Fibroblast of lung (primary cell): ENCODE measurements around the gene DHRS9. TPM values are rescaled to one million over a fixed set of nuclear protein-coding genes. Genes with fewer than 3 reads are reported as not detected.

Source experiments
- DNase-seq, 2 donors: peaks; one replicate each; pipeline versions ENCODE4 v3.0.0 to v3.0.0-alpha.2; 2010; ENCODE audit warnings: low read depth in 2 of 2
- H2AFZ ChIP-seq: 2 replicates; pipeline ENCODE4 v1.5.1; 2012; ENCODE audit warnings: low read length, control low read depth, inconsistent platforms
- H3K27ac ChIP-seq: 2 replicates; pipeline ENCODE4 v1.5.1; 2011; ENCODE audit warnings: low read length, control low read depth; ENCODE audit not compliant: insufficient read depth
- H3K27me3 ChIP-seq: 2 replicates; pipeline ENCODE4 v1.5.1; 2011; ENCODE audit warnings: mild to moderate bottlenecking, low read length; ENCODE audit not compliant: control insufficient read depth, insufficient read depth
- H3K36me3 ChIP-seq: 2 replicates; pipeline ENCODE4 v1.5.1; 2011; ENCODE audit warnings: low read length; ENCODE audit not compliant: control insufficient read depth, insufficient read depth
- H3K4me1 ChIP-seq: 2 replicates; pipeline ENCODE4 v1.5.1; 2011; ENCODE audit warnings: low read length; ENCODE audit not compliant: control insufficient read depth, insufficient read depth; ENCODE audit errors: extremely low read depth
- H3K4me2 ChIP-seq: 2 replicates; pipeline ENCODE4 v1.5.1; 2011; ENCODE audit warnings: low read length, control low read depth; ENCODE audit not compliant: insufficient read depth; ENCODE audit errors: extremely low read depth
- H3K4me3 ChIP-seq, 4 experiments: fragments of 200-600 bp in 1 of 4; sonication (generic) in 1 of 4; replicated peaks in 1 of 4; 2 replicates each; pipeline ENCODE4 v1.5.1; 2011 to 2016; ENCODE audit warnings: low read length in 4 of 4, low read depth in 3 of 4, mild to moderate bottlenecking in 3 of 4, control low read depth in 2 of 4, inconsistent platforms in 1 of 4, mixed read lengths in 1 of 4; ENCODE audit not compliant: insufficient read depth in 1 of 4; ENCODE audit errors: control extremely low read depth in 1 of 4
- H3K79me2 ChIP-seq: 2 replicates; pipeline ENCODE4 v1.5.1; 2012; ENCODE audit warnings: mild to moderate bottlenecking, low read length, inconsistent platforms; ENCODE audit not compliant: control insufficient read depth, insufficient read depth
- H3K9ac ChIP-seq: 2 replicates; pipeline ENCODE4 v1.5.1; 2011; ENCODE audit warnings: mild to moderate bottlenecking, low read length, control low read depth; ENCODE audit not compliant: insufficient read depth
- H3K9me3 ChIP-seq: 2 replicates; pipeline ENCODE4 v1.5.1; 2012; ENCODE audit warnings: low read depth, low read length; ENCODE audit not compliant: control insufficient read depth, insufficient read depth
- H4K20me1 ChIP-seq: 2 replicates; pipeline ENCODE4 v1.5.1; 2011; ENCODE audit warnings: low read length; ENCODE audit not compliant: control insufficient read depth, insufficient read depth; ENCODE audit errors: extremely low read depth
- EZH2 ChIP-seq: IDR thresholded peaks from 2 replicates; pipeline ENCODE4 v1.5.1; 2012; ENCODE audit warnings: low read length, control low read depth, mild to moderate bottlenecking; ENCODE audit errors: missing control alignments
- polyA plus RNA-seq, 2 donors: library from polyadenylated mRNA; depleted of rRNA in 1 of 2; stranded (reverse) in 1 of 2; unstranded in 1 of 2; fragments of >200 nt; gene quantifications; 2 replicates each; pipeline ENCODE4 v1.2.1, GENCODE V29; 2011 to 2012; ENCODE audit warnings: missing spikeins in 1 of 2
- total RNA-seq: library from RNA; depleted of rRNA; stranded (reverse); fragments of >200 nt; gene quantifications from 2 replicates; pipeline ENCODE4 v1.2.1, GENCODE V29; 2014
- TF ChIP-seq, protein P1 (sequence below), 2 donors: IDR thresholded peaks in 1 of 2; conservative IDR thresholded peaks in 1 of 2; 1 replicate in 1 of 2; 2 replicates in 1 of 2; pipeline ENCODE4 v1.5.1; 2011 to 2012; ENCODE audit warnings: low read length in 2 of 2, control low read depth in 1 of 2, inconsistent platforms in 1 of 2, low read depth in 1 of 2, mild to moderate bottlenecking in 1 of 2

DHRS9 gene
- total and polyA plus RNA-seq, 2 donors (not counting 1 experiment from before 2014, with no cell fraction given), result not detected

DNA sequence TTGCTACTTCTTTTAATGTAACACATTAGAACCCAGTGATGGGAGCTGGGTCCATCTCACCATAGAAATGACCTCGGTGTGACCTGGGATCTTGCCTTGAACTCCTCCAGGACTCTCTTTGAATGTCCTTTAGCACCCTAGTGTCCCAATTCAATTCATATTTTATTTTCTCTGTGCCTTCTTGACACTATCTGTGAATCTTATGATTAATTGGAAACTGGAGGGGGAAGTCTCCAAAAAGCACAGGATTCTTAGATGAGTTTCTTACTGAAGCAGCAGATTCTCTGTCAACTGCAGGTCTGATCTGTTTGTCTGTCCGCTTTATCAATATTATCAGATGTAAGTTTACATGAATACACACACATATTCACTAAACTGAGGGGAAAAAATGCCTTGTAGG is 470 bp downstream of the DHRS9 start:
- H3K9me3 ChIP-seq, result no peaks in the 10 kb centered on the region
- no peaks in the 10 kb centered on the region for H4K20me1 ChIP-seq
- H3K4me3 ChIP-seq, result no peak overlapping the region
- TF ChIP-seq, protein P1, sequence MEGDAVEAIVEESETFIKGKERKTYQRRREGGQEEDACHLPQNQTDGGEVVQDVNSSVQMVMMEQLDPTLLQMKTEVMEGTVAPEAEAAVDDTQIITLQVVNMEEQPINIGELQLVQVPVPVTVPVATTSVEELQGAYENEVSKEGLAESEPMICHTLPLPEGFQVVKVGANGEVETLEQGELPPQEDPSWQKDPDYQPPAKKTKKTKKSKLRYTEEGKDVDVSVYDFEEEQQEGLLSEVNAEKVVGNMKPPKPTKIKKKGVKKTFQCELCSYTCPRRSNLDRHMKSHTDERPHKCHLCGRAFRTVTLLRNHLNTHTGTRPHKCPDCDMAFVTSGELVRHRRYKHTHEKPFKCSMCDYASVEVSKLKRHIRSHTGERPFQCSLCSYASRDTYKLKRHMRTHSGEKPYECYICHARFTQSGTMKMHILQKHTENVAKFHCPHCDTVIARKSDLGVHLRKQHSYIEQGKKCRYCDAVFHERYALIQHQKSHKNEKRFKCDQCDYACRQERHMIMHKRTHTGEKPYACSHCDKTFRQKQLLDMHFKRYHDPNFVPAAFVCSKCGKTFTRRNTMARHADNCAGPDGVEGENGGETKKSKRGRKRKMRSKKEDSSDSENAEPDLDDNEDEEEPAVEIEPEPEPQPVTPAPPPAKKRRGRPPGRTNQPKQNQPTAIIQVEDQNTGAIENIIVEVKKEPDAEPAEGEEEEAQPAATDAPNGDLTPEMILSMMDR (conservative IDR thresholded peaks at IDR 0.05 in 1 of 2, IDR thresholded peaks at IDR 0.05 in 1 of 2; ENCODE audit: low read depth in 1 of 2, low read length in 2 of 2), result no peak
- TF ChIP-seq EZH2, result no peak
- H3K27ac ChIP-seq, result no peak overlapping the region
- H2AFZ ChIP-seq, result no peak overlapping the region
- H3K79me2 ChIP-seq, result no peaks in the 10 kb centered on the region
- H3K36me3 ChIP-seq, result no peaks in the 10 kb centered on the region
- no peak overlapping the region for H3K4me2 ChIP-seq
- no peak for DNase-seq
- no peaks in the 10 kb centered on the region for H3K27me3 ChIP-seq
- H3K4me1 ChIP-seq, result no peaks in the 10 kb centered on the region
- H3K9ac ChIP-seq, result no peak overlapping the region

DNA sequence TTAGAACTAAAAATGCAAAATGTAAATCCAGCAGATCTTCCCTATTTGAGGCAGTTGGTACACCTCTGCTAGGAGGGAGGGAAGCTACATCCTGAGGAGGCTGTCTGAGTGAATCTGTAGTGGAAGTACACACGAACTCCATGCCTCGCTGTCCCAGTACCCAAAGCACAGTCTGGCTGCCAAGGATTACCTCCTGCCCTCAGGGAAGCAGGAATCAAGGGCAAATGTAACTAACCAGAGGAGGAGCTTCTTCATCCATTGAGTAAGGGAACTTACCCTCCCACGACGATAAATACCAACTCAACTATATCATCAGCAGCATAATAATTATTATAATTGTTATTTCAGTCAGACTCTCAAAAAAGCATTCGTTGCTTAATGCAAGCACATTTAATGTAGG is 2.1 kb downstream of the DHRS9 start:
- Histone ChIP-seq H2AFZ (no peak overlapping the region), H3K9me3 (no peaks in the 10 kb centered on the region), H3K36me3 (no peaks in the 10 kb centered on the region), H3K4me1 (no peaks in the 10 kb centered on the region), H3K4me2 (no peak overlapping the region), H3K27me3 (no peaks in the 10 kb centered on the region), H3K4me3 (no peak overlapping the region), H3K9ac (no peak overlapping the region), H3K79me2 (no peaks in the 10 kb centered on the region), H3K27ac (no peak overlapping the region), H4K20me1 (no peaks in the 10 kb centered on the region)
- DNase-seq, result no peak
- no peak for TF ChIP-seq EZH2
- TF ChIP-seq, protein P1 (conservative IDR thresholded peaks at IDR 0.05 in 1 of 2, IDR thresholded peaks at IDR 0.05 in 1 of 2; ENCODE audit: low read depth in 1 of 2, low read length in 2 of 2), result no peak

- H4K20me1 ChIP-seq, result no peaks in the 10 kb centered on the region
- no peaks in the 10 kb centered on the region for H3K4me1 ChIP-seq
- H3K9ac ChIP-seq, result no peak overlapping the region
- no peak for DNase-seq
- no peak for TF ChIP-seq EZH2
- TF ChIP-seq, protein P1 (conservative IDR thresholded peaks at IDR 0.05 in 1 of 2, IDR thresholded peaks at IDR 0.05 in 1 of 2; ENCODE audit: low read depth in 1 of 2, low read length in 2 of 2), result no peak
- H3K79me2 ChIP-seq, result no peaks in the 10 kb centered on the region
- no peaks in the 10 kb centered on the region for H3K27me3 ChIP-seq
- H3K9me3 ChIP-seq, result no peaks in the 10 kb centered on the region
- no peak overlapping the region for H3K27ac ChIP-seq
- no peak overlapping the region for H3K4me2 ChIP-seq
- no peak overlapping the region for H2AFZ ChIP-seq
- H3K4me3 ChIP-seq, result no peak overlapping the region
- no peaks in the 10 kb centered on the region for H3K36me3 ChIP-seq
Measured at GRCh38 chr2:169072163-169072925, 3.0 kb downstream of the DHRS9 start.
